ENCODE results near the gene FES.

GRCh38 chr15:90934949-90935751, 50.8 kb downstream of the FES start, which contains the start of gene UNC45A:
- TF ChIP-seq FOXP2 (optimal IDR thresholded peaks at IDR 0.05; ENCODE audit: borderline replicate concordance, extremely low read depth, extremely low read length, insufficient read depth) = peak; percentile 86
- TF ChIP-seq POLR2AphosphoS5 (IDR thresholded peaks at IDR 0.05; ENCODE audit: low read depth, low read length) = peak; percentile 79; the same call in 1 of the 2 replicates
